SW 1271 (cell line): ENCODE results near the gene ATR.
A peak's percentile ranks its signal among the peaks of the same experiment; 100 is the strongest.
"Not testable (repeated sequence)": the region's sequence is repeated elsewhere in the genome, so short reads cannot be mapped to it uniquely, and the experiment has no call there.

Source experiments
- DNase-seq, 2 experiments: peaks; one replicate each; lab custom pipeline; 2025; lab: John Stamatoyannopoulos, UW

ATR gene

GRCh38 chr3:142595141-142595540 lies 16.6 kb upstream of the ATR start:
- DNase-seq, result no peak

- not testable (repeated sequence) for DNase-seq
Measured at GRCh38 chr3:142592268-142592667, 13.7 kb upstream of the ATR start.

- no peak for DNase-seq
Measured at GRCh38 chr3:142588703-142589102, 10.2 kb upstream of the ATR start.

GRCh38 chr3:142586803-142587406 lies 8.4 kb upstream of the ATR start:
- peak; percentile 86 to 94 for DNase-seq

GRCh38 chr3:142581070-142581469 lies 2.5 kb upstream of the ATR start:
- not testable (repeated sequence) for DNase-seq

- no peak for DNase-seq
Measured at GRCh38 chr3:142580061-142580423, 1.5 kb upstream of the ATR start.

GRCh38 chr3:142577696-142578328 lies 721 bp downstream of the ATR start:
- DNase-seq, result no peak

GRCh38 chr3:142576792-142577191 lies 1.7 kb downstream of the ATR start:
- no peak for DNase-seq

GRCh38 chr3:142574665-142575064 lies 3.9 kb downstream of the ATR start:
- DNase-seq, result no peak

- not testable (repeated sequence) for DNase-seq
Measured at GRCh38 chr3:142574223-142574622, 4.3 kb downstream of the ATR start.

- not testable (repeated sequence) for DNase-seq
Measured at GRCh38 chr3:142569422-142569821, 9.1 kb downstream of the ATR start.

GRCh38 chr3:142568393-142569017 lies 10.0 kb downstream of the ATR start:
- no peak for DNase-seq

GRCh38 chr3:142566096-142566495 lies 12.4 kb downstream of the ATR start:
- no peak for DNase-seq

- no peak for DNase-seq
Measured at GRCh38 chr3:142563496-142563997, 15.0 kb downstream of the ATR start.

- DNase-seq, result no peak
Measured at GRCh38 chr3:142560118-142560517, 18.4 kb downstream of the ATR start.

GRCh38 chr3:142553741-142554140 lies 24.8 kb downstream of the ATR start:
- DNase-seq, result no peak

GRCh38 chr3:142552579-142552978 lies 26.0 kb downstream of the ATR start:
- not testable (repeated sequence) for DNase-seq

GRCh38 chr3:142549986-142550385 lies 28.5 kb downstream of the ATR start:
- no peak for DNase-seq

GRCh38 chr3:142543307-142543706 lies 35.2 kb downstream of the ATR start:
- no peak for DNase-seq

- DNase-seq, result no peak
Measured at GRCh38 chr3:142542054-142542453, 36.5 kb downstream of the ATR start.

GRCh38 chr3:142536519-142536918 lies 42.0 kb downstream of the ATR start:
- no peak for DNase-seq

GRCh38 chr3:142534543-142534942 lies 44.0 kb downstream of the ATR start:
- DNase-seq, result no peak

GRCh38 chr3:142530296-142530695 lies 48.2 kb downstream of the ATR start:
- no peak for DNase-seq
